HepG2 (cell line): ENCODE measurements around the gene SYNGR2. TPM values are rescaled to one million over a fixed set of nuclear protein-coding genes. Genes with fewer than 3 reads are reported as not detected.

Source experiments
- HDAC6 ChIP-seq: fragments of 200-600 bp; sonication (generic); IDR thresholded peaks from 2 replicates; pipeline ENCODE4 v1.7.0; 2017; ENCODE audit warnings: mild to moderate bottlenecking, antibody characterized with exemption, low read length, low read depth
- JUND ChIP-seq: sonication (generic); formaldehyde crosslinking; IDR thresholded peaks from 2 replicates; pipeline ENCODE4 v1.8.0; 2022; ENCODE audit warnings: mild to moderate bottlenecking, missing genetic modification reagents
- MIER2 ChIP-seq: IDR thresholded peaks from 2 replicates; pipeline ENCODE4 v1.6.1; 2016; ENCODE audit warnings: missing biosample characterization, missing genetic modification reagents
- NCOA2 ChIP-seq: sonication (generic); formaldehyde crosslinking; IDR thresholded peaks from 2 replicates; pipeline ENCODE4 v1.8.0; 2022; ENCODE audit warnings: inconsistent platforms
- PAX8 ChIP-seq: sonication (generic); formaldehyde crosslinking; IDR thresholded peaks from 2 replicates; pipeline ENCODE4 v1.8.0; 2022; ENCODE audit warnings: mild to moderate bottlenecking, missing genetic modification reagents, borderline replicate concordance
- PCBP2 ChIP-seq: fragments of 200-400 bp; formaldehyde crosslinking; optimal IDR thresholded peaks from 2 replicates; pipeline ENCODE3; 2018; ENCODE audit warnings: low read length, low read depth; ENCODE audit not compliant: poor library complexity, severe bottlenecking
- SIX4 ChIP-seq: sonication (generic); formaldehyde crosslinking; IDR thresholded peaks from 2 replicates; pipeline ENCODE4 v1.4.0; 2020; ENCODE audit warnings: missing genetic modification reagents
- SOX5 ChIP-seq: IDR thresholded peaks from 2 replicates; pipeline ENCODE4 v1.6.1; 2016; ENCODE audit warnings: borderline replicate concordance
- TARDBP ChIP-seq: sonication (generic); formaldehyde crosslinking; IDR thresholded peaks from 2 replicates; pipeline ENCODE4 v1.8.0; 2022; ENCODE audit warnings: mild to moderate bottlenecking, missing genetic modification reagents
- ZNF10 ChIP-seq: sonication (generic); formaldehyde crosslinking; IDR thresholded peaks from 2 replicates; pipeline ENCODE4 v1.4.0; 2020; ENCODE audit warnings: mild to moderate bottlenecking, low read depth, missing genetic modification reagents, borderline replicate concordance
- ZNF282 ChIP-seq: fragments of 450-650 bp; IDR thresholded peaks from 2 replicates; pipeline ENCODE4 v1.6.1; 2018; ENCODE audit not compliant: partially characterized antibody
- ZNF33B ChIP-seq: sonication (generic); formaldehyde crosslinking; IDR thresholded peaks from 2 replicates; pipeline ENCODE4 v1.5.1; 2020; ENCODE audit warnings: mild to moderate bottlenecking, missing genetic modification reagents
- ZNF7 ChIP-seq: IDR thresholded peaks from 2 replicates; pipeline ENCODE4 v1.6.1; 2016; ENCODE audit warnings: missing biosample characterization, missing genetic modification reagents
- polyA plus RNA-seq, 8 experiments: library from polyadenylated mRNA; depleted of rRNA in 3 of 8; stranded (reverse) in 7 of 8; unstranded in 1 of 8; fragments of >200 nt; fragmentation: Illumina TruSeq in 4 of 8; extraction: Trizol in 4 of 8; gene quantifications; 2 replicates each; pipeline versions ENCODE4 v1.2.1 to v1.2.3, GENCODE V29; 2011 to 2016; ENCODE audit warnings: low read depth in 4 of 8, missing spikeins in 1 of 8, mixed read lengths in 1 of 8; ENCODE audit not compliant: insufficient read depth in 1 of 8
- total RNA-seq, 5 experiments: library from RNA; depleted of rRNA; stranded (reverse); fragments of >200 nt; fragmentation: Illumina TruSeq; extraction: Trizol; gene quantifications; 2 replicates each; pipeline ENCODE4 v1.2.3, GENCODE V29; 2016; ENCODE audit warnings: low read depth in 1 of 5
- TF ChIP-seq, protein P1 (sequence below), 2 experiments: IDR thresholded peaks; 2 replicates each; pipeline ENCODE4 v1.6.1; 2011 to 2012; ENCODE audit warnings: low read length in 2 of 2, borderline replicate concordance in 1 of 2, low read depth in 1 of 2, mild to moderate bottlenecking in 1 of 2, moderate library complexity in 1 of 2
- TF ChIP-seq, protein P2 (sequence below): sonication (generic); formaldehyde crosslinking; IDR thresholded peaks from 2 replicates; pipeline ENCODE4 v1.5.0; 2020; ENCODE audit warnings: missing genetic modification reagents
- TF ChIP-seq, protein P3 (sequence below): sonication (generic); formaldehyde crosslinking; conservative IDR thresholded peaks from 2 replicates; pipeline ENCODE4 v1.5.0; 2020; ENCODE audit warnings: missing genetic modification reagents
- TF ChIP-seq, protein P4 (sequence below): sonication (generic); formaldehyde crosslinking; IDR thresholded peaks from 2 replicates; pipeline ENCODE4 v1.4.0; 2020; ENCODE audit warnings: missing genetic modification reagents, borderline replicate concordance
- TF ChIP-seq, protein P5 (sequence below): sonication (generic); formaldehyde crosslinking; IDR thresholded peaks from 2 replicates; pipeline ENCODE4 v1.8.0; 2022; ENCODE audit warnings: missing genetic modification reagents, mild to moderate bottlenecking, inconsistent platforms, borderline replicate concordance

SYNGR2 gene
- total and polyA plus RNA-seq, 2 of the 13 experiments (the other 11 are each of a cell fraction or from before 2014, with no cell fraction given) = 46.7 to 170 TPM

DNA sequence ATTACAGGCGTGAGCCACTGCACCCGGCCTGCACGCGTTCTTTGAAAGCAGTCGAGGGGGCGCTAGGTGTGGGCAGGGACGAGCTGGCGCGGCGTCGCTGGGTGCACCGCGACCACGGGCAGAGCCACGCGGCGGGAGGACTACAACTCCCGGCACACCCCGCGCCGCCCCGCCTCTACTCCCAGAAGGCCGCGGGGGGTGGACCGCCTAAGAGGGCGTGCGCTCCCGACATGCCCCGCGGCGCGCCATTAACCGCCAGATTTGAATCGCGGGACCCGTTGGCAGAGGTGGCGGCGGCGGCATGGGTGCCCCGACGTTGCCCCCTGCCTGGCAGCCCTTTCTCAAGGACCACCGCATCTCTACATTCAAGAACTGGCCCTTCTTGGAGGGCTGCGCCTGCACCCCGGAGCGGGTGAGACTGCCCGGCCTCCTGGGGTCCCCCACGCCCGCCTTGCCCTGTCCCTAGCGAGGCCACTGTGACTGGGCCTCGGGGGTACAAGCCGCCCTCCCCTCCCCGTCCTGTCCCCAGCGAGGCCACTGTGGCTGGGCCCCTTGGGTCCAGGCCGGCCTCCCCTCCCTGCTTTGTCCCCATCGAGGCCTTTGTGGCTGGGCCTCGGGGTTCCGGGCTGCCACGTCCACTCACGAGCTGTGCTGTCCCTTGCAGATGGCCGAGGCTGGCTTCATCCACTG, 45.8 kb downstream of the SYNGR2 start, which contains the start of gene BIRC5 (continued):
- TF ChIP-seq MIER2 = peak; percentile 52; the same call in 1 of the 2 replicates
- TF ChIP-seq HDAC6 = no peak
- TF ChIP-seq, protein P1, sequence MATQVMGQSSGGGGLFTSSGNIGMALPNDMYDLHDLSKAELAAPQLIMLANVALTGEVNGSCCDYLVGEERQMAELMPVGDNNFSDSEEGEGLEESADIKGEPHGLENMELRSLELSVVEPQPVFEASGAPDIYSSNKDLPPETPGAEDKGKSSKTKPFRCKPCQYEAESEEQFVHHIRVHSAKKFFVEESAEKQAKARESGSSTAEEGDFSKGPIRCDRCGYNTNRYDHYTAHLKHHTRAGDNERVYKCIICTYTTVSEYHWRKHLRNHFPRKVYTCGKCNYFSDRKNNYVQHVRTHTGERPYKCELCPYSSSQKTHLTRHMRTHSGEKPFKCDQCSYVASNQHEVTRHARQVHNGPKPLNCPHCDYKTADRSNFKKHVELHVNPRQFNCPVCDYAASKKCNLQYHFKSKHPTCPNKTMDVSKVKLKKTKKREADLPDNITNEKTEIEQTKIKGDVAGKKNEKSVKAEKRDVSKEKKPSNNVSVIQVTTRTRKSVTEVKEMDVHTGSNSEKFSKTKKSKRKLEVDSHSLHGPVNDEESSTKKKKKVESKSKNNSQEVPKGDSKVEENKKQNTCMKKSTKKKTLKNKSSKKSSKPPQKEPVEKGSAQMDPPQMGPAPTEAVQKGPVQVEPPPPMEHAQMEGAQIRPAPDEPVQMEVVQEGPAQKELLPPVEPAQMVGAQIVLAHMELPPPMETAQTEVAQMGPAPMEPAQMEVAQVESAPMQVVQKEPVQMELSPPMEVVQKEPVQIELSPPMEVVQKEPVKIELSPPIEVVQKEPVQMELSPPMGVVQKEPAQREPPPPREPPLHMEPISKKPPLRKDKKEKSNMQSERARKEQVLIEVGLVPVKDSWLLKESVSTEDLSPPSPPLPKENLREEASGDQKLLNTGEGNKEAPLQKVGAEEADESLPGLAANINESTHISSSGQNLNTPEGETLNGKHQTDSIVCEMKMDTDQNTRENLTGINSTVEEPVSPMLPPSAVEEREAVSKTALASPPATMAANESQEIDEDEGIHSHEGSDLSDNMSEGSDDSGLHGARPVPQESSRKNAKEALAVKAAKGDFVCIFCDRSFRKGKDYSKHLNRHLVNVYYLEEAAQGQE (IDR thresholded peaks at IDR 0.05; ENCODE audit: borderline replicate concordance in 1 of 2, low read depth in 1 of 2, low read length in 2 of 2) = no peak
- no peak for TF ChIP-seq PCBP2
- TF ChIP-seq, protein P2, sequence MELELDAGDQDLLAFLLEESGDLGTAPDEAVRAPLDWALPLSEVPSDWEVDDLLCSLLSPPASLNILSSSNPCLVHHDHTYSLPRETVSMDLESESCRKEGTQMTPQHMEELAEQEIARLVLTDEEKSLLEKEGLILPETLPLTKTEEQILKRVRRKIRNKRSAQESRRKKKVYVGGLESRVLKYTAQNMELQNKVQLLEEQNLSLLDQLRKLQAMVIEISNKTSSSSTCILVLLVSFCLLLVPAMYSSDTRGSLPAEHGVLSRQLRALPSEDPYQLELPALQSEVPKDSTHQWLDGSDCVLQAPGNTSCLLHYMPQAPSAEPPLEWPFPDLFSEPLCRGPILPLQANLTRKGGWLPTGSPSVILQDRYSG (CRISPR knock-in tag) = no peak
- no peak for TF ChIP-seq JUND (CRISPR knock-in tag)
- TF ChIP-seq ZNF282 = no peak
- TF ChIP-seq SOX5 = peak; percentile 53
- TF ChIP-seq ZNF33B (CRISPR knock-in tag) = no peak
- no peak for TF ChIP-seq ZNF7 (CRISPR knock-in tag)
- TF ChIP-seq PAX8 (CRISPR knock-in tag) = peak; percentile 97
- TF ChIP-seq, protein P3, sequence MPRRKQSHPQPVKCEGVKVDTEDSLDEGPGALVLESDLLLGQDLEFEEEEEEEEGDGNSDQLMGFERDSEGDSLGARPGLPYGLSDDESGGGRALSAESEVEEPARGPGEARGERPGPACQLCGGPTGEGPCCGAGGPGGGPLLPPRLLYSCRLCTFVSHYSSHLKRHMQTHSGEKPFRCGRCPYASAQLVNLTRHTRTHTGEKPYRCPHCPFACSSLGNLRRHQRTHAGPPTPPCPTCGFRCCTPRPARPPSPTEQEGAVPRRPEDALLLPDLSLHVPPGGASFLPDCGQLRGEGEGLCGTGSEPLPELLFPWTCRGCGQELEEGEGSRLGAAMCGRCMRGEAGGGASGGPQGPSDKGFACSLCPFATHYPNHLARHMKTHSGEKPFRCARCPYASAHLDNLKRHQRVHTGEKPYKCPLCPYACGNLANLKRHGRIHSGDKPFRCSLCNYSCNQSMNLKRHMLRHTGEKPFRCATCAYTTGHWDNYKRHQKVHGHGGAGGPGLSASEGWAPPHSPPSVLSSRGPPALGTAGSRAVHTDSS = peak; percentile 99; the same call in 1 of the 2 replicates
- peak; percentile 94 for TF ChIP-seq TARDBP (CRISPR knock-in tag)
- no peak for TF ChIP-seq ZNF10 (CRISPR knock-in tag)
- TF ChIP-seq NCOA2 (CRISPR knock-in tag) = peak; percentile 50; the same call in 1 of the 2 replicates
- TF ChIP-seq, protein P4, sequence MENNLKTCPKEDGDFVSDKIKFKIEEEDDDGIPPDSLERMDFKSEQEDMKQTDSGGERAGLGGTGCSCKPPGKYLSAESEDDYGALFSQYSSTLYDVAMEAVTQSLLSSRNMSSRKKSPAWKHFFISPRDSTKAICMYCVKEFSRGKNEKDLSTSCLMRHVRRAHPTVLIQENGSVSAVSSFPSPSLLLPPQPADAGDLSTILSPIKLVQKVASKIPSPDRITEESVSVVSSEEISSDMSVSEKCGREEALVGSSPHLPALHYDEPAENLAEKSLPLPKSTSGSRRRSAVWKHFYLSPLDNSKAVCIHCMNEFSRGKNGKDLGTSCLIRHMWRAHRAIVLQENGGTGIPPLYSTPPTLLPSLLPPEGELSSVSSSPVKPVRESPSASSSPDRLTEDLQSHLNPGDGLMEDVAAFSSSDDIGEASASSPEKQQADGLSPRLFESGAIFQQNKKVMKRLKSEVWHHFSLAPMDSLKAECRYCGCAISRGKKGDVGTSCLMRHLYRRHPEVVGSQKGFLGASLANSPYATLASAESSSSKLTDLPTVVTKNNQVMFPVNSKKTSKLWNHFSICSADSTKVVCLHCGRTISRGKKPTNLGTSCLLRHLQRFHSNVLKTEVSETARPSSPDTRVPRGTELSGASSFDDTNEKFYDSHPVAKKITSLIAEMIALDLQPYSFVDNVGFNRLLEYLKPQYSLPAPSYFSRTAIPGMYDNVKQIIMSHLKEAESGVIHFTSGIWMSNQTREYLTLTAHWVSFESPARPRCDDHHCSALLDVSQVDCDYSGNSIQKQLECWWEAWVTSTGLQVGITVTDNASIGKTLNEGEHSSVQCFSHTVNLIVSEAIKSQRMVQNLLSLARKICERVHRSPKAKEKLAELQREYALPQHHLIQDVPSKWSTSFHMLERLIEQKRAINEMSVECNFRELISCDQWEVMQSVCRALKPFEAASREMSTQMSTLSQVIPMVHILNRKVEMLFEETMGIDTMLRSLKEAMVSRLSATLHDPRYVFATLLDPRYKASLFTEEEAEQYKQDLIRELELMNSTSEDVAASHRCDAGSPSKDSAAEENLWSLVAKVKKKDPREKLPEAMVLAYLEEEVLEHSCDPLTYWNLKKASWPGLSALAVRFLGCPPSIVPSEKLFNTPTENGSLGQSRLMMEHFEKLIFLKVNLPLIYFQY = peak; percentile 59; the same call in 1 of the 2 replicates
- no peak for TF ChIP-seq SIX4 (CRISPR knock-in tag)
- TF ChIP-seq, protein P5, sequence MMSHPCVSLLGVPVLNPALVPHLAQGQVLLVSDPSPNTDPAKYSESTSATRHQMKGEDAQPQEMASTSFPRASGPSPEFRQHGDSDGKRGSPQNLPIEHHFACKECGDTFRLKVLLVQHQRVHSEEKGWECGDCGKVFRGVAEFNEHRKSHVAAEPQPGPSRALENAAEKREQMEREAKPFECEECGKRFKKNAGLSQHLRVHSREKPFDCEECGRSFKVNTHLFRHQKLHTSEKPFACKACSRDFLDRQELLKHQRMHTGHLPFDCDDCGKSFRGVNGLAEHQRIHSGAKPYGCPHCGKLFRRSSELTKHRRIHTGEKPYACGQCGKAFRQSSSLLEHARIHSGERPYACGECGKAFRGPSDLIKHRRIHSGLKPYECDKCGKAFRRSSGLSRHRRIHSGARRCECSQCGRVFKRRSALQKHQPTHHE = peak; percentile 91; the same call in 1 of the 2 replicates
